CD4-positive, alpha-beta T cell (primary cell): ENCODE measurements around the gene CASKIN1. TPM values are rescaled to one million over a fixed set of nuclear protein-coding genes. Genes with fewer than 3 reads are reported as not detected.

Experiments used
- ATAC-seq: fragments of 200-7000 bp; cut with Tn5 transposase; one replicate; pipeline ENCODE4 v1.10.0; 2022; ENCODE audit warnings: mild to moderate bottlenecking; ENCODE audit not compliant: poor library complexity
- CTCF ChIA-PET: fragments of 350-600 bp; sonication (Branson Sonifier 250); formaldehyde crosslinking; loops from one replicate; lab custom pipeline; 2021; ENCODE audit warnings: antibody characterized with exemption, inconsistent platforms; lab: Charles Lee
- POLR2A ChIA-PET: fragments of 350-600 bp; sonication (Branson Sonifier 250); formaldehyde crosslinking; loops from one replicate; lab custom pipeline; 2021; ENCODE audit warnings: antibody characterized with exemption, inconsistent platforms; lab: Charles Lee
- DNase-seq, 14 experiments: peaks; one replicate each; pipeline ENCODE4 v3.0.0-alpha.2; 2013 to 2020; ENCODE audit warnings: mixed read lengths in 2 of 14
- H3K27ac ChIP-seq, 2 donors: one replicate each; pipeline versions ENCODE4 v1.5.1 to v1.7.0; 2013; ENCODE audit warnings: low read length in 2 of 2, low read depth in 1 of 2, mild to moderate bottlenecking in 1 of 2
- H3K27me3 ChIP-seq, 2 experiments: 1 replicate in 1 of 2; 2 replicates in 1 of 2; pipeline versions ENCODE4 v1.6.1 to v1.7.0; 2013; ENCODE audit warnings: low read length in 2 of 2, control low read depth in 1 of 2, mild to moderate bottlenecking in 1 of 2, moderate library complexity in 1 of 2; ENCODE audit not compliant: insufficient read depth in 2 of 2, control insufficient read depth in 1 of 2
- H3K36me3 ChIP-seq: one replicate; pipeline ENCODE4 v1.6.1; 2013; ENCODE audit warnings: low read length, control low read depth; ENCODE audit not compliant: insufficient read depth
- H3K4me1 ChIP-seq: one replicate; pipeline ENCODE4 v1.6.1; 2013; ENCODE audit warnings: low read length, control low read depth; ENCODE audit not compliant: insufficient read depth
- H3K4me3 ChIP-seq: one replicate; pipeline ENCODE4 v1.5.1; 2013; ENCODE audit warnings: mild to moderate bottlenecking, low read length, moderate library complexity
- H3K9me3 ChIP-seq, 2 experiments: 1 replicate in 1 of 2; 2 replicates in 1 of 2; pipeline versions ENCODE4 v1.6.1 to v1.7.0; 2013; ENCODE audit warnings: low read length in 2 of 2, mild to moderate bottlenecking in 2 of 2, control low read depth in 1 of 2, moderate library complexity in 1 of 2; ENCODE audit not compliant: control insufficient read depth in 1 of 2, insufficient read depth in 1 of 2
- H3K27ac Mint-ChIP-seq: one replicate; pipeline ENCODE4 v1.8.0; 2020; ENCODE audit warnings: mixed read lengths
- H3K27me3 Mint-ChIP-seq: one replicate; pipeline ENCODE4 v1.8.0; 2021; ENCODE audit warnings: mixed read lengths
- H3K36me3 Mint-ChIP-seq: one replicate; pipeline ENCODE4 v1.8.0; 2021; ENCODE audit warnings: low read depth, mixed read lengths
- H3K4me1 Mint-ChIP-seq: one replicate; pipeline ENCODE4 v1.8.0; 2021; ENCODE audit warnings: low read depth, mixed read lengths
- H3K4me3 Mint-ChIP-seq: one replicate; pipeline ENCODE4 v1.8.0; 2020; ENCODE audit warnings: mild to moderate bottlenecking, mixed read lengths
- H3K9me3 Mint-ChIP-seq: one replicate; pipeline ENCODE4 v1.8.0; 2020; ENCODE audit warnings: mixed read lengths
- CTCF ChIP-seq: fragments of 200-600 bp; IDR thresholded peaks from one replicate; pipeline ENCODE4 v1.8.0; 2022; ENCODE audit warnings: antibody characterized with exemption, mild to moderate bottlenecking
- intact Hi-C, 2 experiments: fragments of 100-400 bp; cut with DNase I in 1 of 2; cut with micrococcal nuclease in 1 of 2; formaldehyde crosslinking; loops; one replicate each; pipeline versions ENCODE4 v1.15.1 to v1.9.0; 2023 to 2025; cut with DNase I, micrococcal nuclease
- total RNA-seq, 174 experiments: library from RNA in 2 of 174; stranded (reverse) in 2 of 174; gene quantifications; one replicate each; pipeline ENCODE4 v1.2.3 and lab custom pipeline; 2021 to 2026

The CASKIN1 gene
- total RNA-seq, 2 experiments from 2014 or later: 0.06 TPM; not detected in 1

- ChIA-PET CTCF (no interaction called here), POLR2A (no interaction called here)
- no peak for TF ChIP-seq CTCF
- peaks cover 50% of the 10 kb centered on the region for H3K4me1 ChIP-seq
- DNase-seq (no peak), ATAC-seq (no peak)
- no peaks in the 10 kb centered on the region for H3K9me3 Mint-ChIP-seq
- peaks cover 18% of the 10 kb centered on the region for H3K4me1 Mint-ChIP-seq
- H3K4me3 ChIP-seq: no peak overlapping the region
- intact Hi-C loops: no loop called here
- H3K9me3 ChIP-seq: peaks cover 0 to 11% of the 10 kb centered on the region in 2 experiments
- H3K36me3 Mint-ChIP-seq: peaks cover 1% of the 10 kb centered on the region
- no peak overlapping the region for H3K27ac Mint-ChIP-seq
- no peaks in the 10 kb centered on the region for H3K27me3 Mint-ChIP-seq
- H3K27ac ChIP-seq: no peak overlapping the region
- peaks cover 8% of the 10 kb centered on the region for H3K36me3 ChIP-seq
- H3K27me3 ChIP-seq: no peaks in the 10 kb centered on the region
- no peak overlapping the region for H3K4me3 Mint-ChIP-seq
These were observed 35.4 kb downstream of the CASKIN1 start for GRCh38 chr16:2160915-2161551.

- H3K9me3 ChIP-seq: peaks cover 0 to 9% of the 10 kb centered on the region in 2 experiments
- H3K36me3 ChIP-seq: peaks cover 3% of the 10 kb centered on the region
- H3K4me1 ChIP-seq: peaks cover 59% of the 10 kb centered on the region
- ChIA-PET POLR2A (no interaction called here), CTCF (no interaction called here)
- no peak for TF ChIP-seq CTCF
- no peak overlapping the region for H3K27ac Mint-ChIP-seq
- H3K27me3 ChIP-seq: no peaks in the 10 kb centered on the region
- no peaks in the 10 kb centered on the region for H3K27me3 Mint-ChIP-seq
- ATAC-seq (no peak), DNase-seq (no peak)
- no peak overlapping the region for H3K4me3 ChIP-seq
- H3K9me3 Mint-ChIP-seq: no peaks in the 10 kb centered on the region
- peak overlapping the region; percentile 11 for H3K4me3 Mint-ChIP-seq
- intact Hi-C loops: loop anchor here in 1 of 2 experiments (10.0 kb wide), 1 partner anchor 295 kb away; no protein-coding TSS in a partner anchor
- H3K27ac ChIP-seq: no peak overlapping the region
- peaks cover 31% of the 10 kb centered on the region for H3K4me1 Mint-ChIP-seq
- peaks cover 11% of the 10 kb centered on the region for H3K36me3 Mint-ChIP-seq
These were observed 37.1 kb downstream of the CASKIN1 start for GRCh38 chr16:2159175-2159838.

- POLR2A ChIA-PET: no interaction called here
- no peak overlapping the region for H3K4me3 Mint-ChIP-seq
These were observed 38.2 kb downstream of the CASKIN1 start for GRCh38 chr16:2158262-2158638.

More at GRCh38 chr16:2158262-2158638, 38.2 kb downstream of the CASKIN1 start:
- H3K4me3 ChIP-seq: no peak overlapping the region
- no peak for TF ChIP-seq CTCF
- H3K27ac ChIP-seq: no peak overlapping the region
- peaks cover 63% of the 10 kb centered on the region for H3K4me1 ChIP-seq
- no peaks in the 10 kb centered on the region for H3K27me3 Mint-ChIP-seq
- H3K9me3 Mint-ChIP-seq: no peaks in the 10 kb centered on the region
- no peaks in the 10 kb centered on the region for H3K9me3 ChIP-seq
- ATAC-seq: no peak
- H3K27me3 ChIP-seq: no peaks in the 10 kb centered on the region
- no peak for DNase-seq
- H3K4me1 Mint-ChIP-seq: peaks cover 41% of the 10 kb centered on the region
- intact Hi-C loops: loop anchor here in 1 of 2 experiments (10.0 kb wide), 1 partner anchor 293 kb away; no protein-coding TSS in a partner anchor
- CTCF ChIA-PET: no interaction called here
- H3K27ac Mint-ChIP-seq: peak overlapping the region; percentile 24
- peaks cover 9% of the 10 kb centered on the region for H3K36me3 ChIP-seq
- peaks cover 19% of the 10 kb centered on the region for H3K36me3 Mint-ChIP-seq
